Prostate gland (tissue), 1 donor: Measurements from ENCODE around the gene MBNL1.

Experiments used
- POLR2A ChIP-seq: fragments of 450-650 bp; IDR thresholded peaks from one replicate; pipeline ENCODE4 v1.6.1; 2016; ENCODE audit warnings: antibody characterized with exemption, mild to moderate bottlenecking
- POLR2AphosphoS5 ChIP-seq: sonication (generic); formaldehyde crosslinking; IDR thresholded peaks from one replicate; pipeline ENCODE4 v1.6.1; 2017; ENCODE audit warnings: antibody characterized with exemption

DNA sequence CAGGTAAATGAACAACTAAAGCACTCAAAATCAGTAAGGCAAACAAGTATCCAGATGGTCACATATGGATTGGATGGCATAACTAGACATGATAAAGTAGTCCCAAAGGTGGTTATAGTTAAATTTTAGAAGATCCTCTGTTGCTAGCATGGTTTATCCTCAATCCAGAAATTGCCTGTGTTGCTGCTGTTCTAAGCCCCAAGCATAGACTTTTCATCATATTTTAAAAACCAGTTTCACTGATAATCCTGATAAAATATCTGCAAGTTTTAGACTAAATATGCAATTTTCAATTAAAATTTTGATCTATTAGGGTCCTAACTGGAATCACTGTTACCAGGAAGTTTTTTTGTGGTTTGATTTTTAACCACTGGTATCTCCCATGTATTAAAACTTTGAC lies 35.4 kb downstream of the MBNL1 start:
- TF ChIP-seq POLR2A, result no peak
- no peak for TF ChIP-seq POLR2AphosphoS5
